ENCODE measurements around the gene AEBP1.

AEBP1 gene

DNA sequence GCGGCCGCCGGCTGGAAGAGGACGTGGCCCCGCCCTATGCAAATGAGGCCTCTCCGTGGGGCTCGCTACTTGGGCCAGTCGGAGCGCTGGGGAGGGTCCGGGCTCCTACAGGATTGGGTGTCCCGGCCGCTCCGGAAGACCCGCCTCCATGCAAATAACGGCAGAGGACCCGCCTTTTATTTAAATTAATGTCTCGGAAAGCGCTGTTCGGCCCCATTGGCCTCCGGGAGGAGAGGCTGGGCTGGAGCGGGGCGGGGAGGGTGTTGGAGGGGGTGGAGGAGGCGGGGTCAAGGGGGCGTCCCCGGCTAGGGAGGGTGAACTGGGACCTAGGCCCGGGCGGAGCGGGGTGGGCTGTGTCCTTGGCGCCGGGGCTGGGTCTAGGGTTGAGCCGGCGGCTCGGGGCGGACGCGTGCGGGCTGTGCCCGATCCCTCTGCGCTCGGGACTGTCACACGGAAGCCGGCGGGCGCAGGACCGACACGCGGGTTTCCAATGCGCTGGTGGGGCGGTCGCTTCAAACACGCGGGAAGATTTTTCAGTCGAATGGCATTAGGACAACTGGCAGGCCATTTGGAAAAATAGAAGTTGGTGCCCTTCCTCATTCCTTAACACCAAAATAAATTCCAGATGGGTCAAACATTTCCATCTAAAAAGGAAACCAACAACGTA, 21.5 kb upstream of the AEBP1 start:
- Histone ChIP-seq H3K9ac (no peak overlapping the region), H3K36me3 (ENCODE audit: control insufficient read depth, insufficient read depth, low read length) (no peaks in the 10 kb centered on the region), H3K27me3 (ENCODE audit: control insufficient read depth, insufficient read depth, low read length) (no peaks in the 10 kb centered on the region), H2AFZ (peak overlapping the region; percentile 79), H3K9me3 (ENCODE audit: control insufficient read depth, low read length) (no peaks in the 10 kb centered on the region), H3K4me3 (ENCODE audit: low read depth, low read length) (peak overlapping the region; percentile 64), H3K27ac (peak overlapping the region; percentile 63), H3K79me2 (no peaks in the 10 kb centered on the region), H3K4me2 (ENCODE audit: low read length) (peak overlapping the region; percentile 81), H3K4me1 (no peaks in the 10 kb centered on the region)
- TF ChIP-seq, protein P1, sequence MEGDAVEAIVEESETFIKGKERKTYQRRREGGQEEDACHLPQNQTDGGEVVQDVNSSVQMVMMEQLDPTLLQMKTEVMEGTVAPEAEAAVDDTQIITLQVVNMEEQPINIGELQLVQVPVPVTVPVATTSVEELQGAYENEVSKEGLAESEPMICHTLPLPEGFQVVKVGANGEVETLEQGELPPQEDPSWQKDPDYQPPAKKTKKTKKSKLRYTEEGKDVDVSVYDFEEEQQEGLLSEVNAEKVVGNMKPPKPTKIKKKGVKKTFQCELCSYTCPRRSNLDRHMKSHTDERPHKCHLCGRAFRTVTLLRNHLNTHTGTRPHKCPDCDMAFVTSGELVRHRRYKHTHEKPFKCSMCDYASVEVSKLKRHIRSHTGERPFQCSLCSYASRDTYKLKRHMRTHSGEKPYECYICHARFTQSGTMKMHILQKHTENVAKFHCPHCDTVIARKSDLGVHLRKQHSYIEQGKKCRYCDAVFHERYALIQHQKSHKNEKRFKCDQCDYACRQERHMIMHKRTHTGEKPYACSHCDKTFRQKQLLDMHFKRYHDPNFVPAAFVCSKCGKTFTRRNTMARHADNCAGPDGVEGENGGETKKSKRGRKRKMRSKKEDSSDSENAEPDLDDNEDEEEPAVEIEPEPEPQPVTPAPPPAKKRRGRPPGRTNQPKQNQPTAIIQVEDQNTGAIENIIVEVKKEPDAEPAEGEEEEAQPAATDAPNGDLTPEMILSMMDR (IDR thresholded peaks at IDR 0.05), result no peak

DNA sequence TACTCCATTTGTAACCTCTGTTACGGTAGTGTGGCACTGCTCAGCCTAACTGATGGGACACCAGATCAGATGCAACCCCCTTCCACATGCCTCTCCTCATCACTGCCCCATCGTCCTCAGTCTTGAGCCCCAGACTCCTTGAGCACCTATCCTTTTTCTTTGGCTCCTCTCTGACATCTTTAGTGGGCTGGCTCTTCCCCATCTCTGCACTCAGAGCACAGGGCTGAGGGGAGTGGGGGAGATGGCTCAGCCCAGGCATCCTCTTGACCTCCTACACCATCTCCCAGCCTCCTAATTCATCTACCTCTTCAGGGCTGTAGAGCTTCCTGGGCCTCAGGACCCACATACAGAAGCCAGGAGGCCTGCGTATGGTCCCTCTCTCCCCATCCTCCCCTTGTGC, 20.3 kb upstream of the AEBP1 start:
- Histone ChIP-seq H3K9me3 (ENCODE audit: control insufficient read depth, low read length) (no peaks in the 10 kb centered on the region), H3K36me3 (ENCODE audit: control insufficient read depth, insufficient read depth, low read length) (no peaks in the 10 kb centered on the region), H3K4me2 (ENCODE audit: low read length) (no peak overlapping the region), H3K79me2 (no peaks in the 10 kb centered on the region), H3K27ac (no peak overlapping the region), H3K27me3 (ENCODE audit: control insufficient read depth, insufficient read depth, low read length) (no peaks in the 10 kb centered on the region), H3K4me3 (ENCODE audit: low read depth, low read length) (no peak overlapping the region), H3K4me1 (no peaks in the 10 kb centered on the region), H2AFZ (no peak overlapping the region), H3K9ac (no peak overlapping the region)
- TF ChIP-seq, protein P1 (IDR thresholded peaks at IDR 0.05), result no peak

DNA sequence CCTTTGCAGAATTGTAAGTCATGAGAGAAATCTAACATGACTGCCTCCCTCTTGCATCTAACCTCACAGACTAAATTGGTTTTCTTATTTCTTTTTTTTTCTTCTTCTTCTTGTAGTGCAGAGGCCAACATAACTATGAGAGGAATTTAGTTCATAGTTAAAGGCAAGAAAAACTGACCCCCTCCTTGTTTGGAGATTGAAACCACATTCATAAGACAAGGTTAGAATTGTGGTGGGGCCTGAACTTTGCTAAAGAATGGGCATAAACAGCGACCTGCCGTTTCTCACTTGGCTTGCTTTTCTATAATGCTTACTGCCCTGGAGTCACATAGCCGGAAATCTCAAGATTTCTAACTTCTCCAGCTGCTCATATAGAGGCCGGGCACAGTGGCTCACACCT, 19.4 kb upstream of the AEBP1 start:
- Histone ChIP-seq H3K4me3 (ENCODE audit: low read depth, low read length) (no peak overlapping the region), H3K36me3 (ENCODE audit: control insufficient read depth, insufficient read depth, low read length) (no peaks in the 10 kb centered on the region), H3K4me2 (ENCODE audit: low read length) (no peak overlapping the region), H3K27me3 (ENCODE audit: control insufficient read depth, insufficient read depth, low read length) (no peaks in the 10 kb centered on the region), H3K9ac (no peak overlapping the region), H3K9me3 (ENCODE audit: control insufficient read depth, low read length) (no peaks in the 10 kb centered on the region), H3K27ac (no peak overlapping the region), H3K79me2 (no peaks in the 10 kb centered on the region), H2AFZ (no peak overlapping the region), H3K4me1 (no peaks in the 10 kb centered on the region)
- TF ChIP-seq, protein P1 (IDR thresholded peaks at IDR 0.05), result no peak

DNA sequence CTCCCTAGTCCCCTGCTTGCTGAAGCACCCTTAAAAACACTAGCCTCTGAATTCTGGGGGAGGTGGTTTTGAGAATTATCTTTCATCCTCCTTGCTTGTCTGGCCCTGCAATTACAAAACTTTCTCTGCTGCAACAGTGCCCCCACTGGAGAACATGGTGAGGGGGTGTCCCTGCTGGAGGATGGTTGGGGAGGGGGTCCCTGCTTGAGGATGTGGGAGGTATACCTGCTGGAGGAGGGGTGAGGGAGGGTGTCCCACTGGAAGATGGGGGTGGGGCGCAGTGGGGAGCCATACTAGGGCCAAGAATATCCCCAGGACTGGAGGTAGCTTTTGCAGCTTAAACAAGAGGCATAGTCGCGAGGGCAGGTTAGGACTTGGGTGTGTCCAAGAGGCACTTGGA, 18.6 kb upstream of the AEBP1 start:
- Histone ChIP-seq H2AFZ (no peak overlapping the region), H3K27ac (no peak overlapping the region), H3K79me2 (no peaks in the 10 kb centered on the region), H3K4me3 (ENCODE audit: low read depth, low read length) (no peak overlapping the region), H3K9me3 (ENCODE audit: control insufficient read depth, low read length) (no peaks in the 10 kb centered on the region), H3K27me3 (ENCODE audit: control insufficient read depth, insufficient read depth, low read length) (no peaks in the 10 kb centered on the region), H3K4me1 (no peaks in the 10 kb centered on the region), H3K36me3 (ENCODE audit: control insufficient read depth, insufficient read depth, low read length) (no peaks in the 10 kb centered on the region), H3K4me2 (ENCODE audit: low read length) (no peak overlapping the region), H3K9ac (no peak overlapping the region)
- TF ChIP-seq, protein P1 (IDR thresholded peaks at IDR 0.05), result no peak

DNA sequence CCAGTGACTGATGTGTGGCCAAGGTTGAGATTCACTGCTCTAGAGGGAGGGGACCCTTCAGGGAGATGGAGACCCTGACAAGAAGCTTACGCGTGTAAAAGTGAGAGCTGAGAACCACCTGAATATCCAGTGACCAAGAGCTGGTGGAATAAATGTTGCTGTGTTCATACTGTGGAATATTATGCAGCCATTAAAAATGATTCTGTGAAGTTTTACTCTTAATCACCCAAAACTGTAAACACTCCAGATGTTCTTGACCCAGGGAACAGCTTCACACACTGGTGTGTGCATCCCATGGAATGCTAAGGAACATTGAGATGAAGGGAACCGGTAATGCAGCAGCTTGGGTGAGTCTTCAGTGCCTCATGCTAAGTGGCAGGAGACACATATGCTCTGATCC, 17.5 kb upstream of the AEBP1 start:
- H3K9me3 ChIP-seq (ENCODE audit: control insufficient read depth, low read length), result no peaks in the 10 kb centered on the region
- H3K27me3 ChIP-seq (ENCODE audit: control insufficient read depth, insufficient read depth, low read length), result no peaks in the 10 kb centered on the region
- TF ChIP-seq, protein P1 (IDR thresholded peaks at IDR 0.05), result no peak
- no peak overlapping the region for H3K27ac ChIP-seq
- H3K4me1 ChIP-seq, result no peaks in the 10 kb centered on the region
- no peak overlapping the region for H3K4me3 ChIP-seq (ENCODE audit: low read depth, low read length)
- H3K4me2 ChIP-seq (ENCODE audit: low read length), result no peak overlapping the region
- H2AFZ ChIP-seq, result no peak overlapping the region
- no peak overlapping the region for H3K9ac ChIP-seq
- H3K79me2 ChIP-seq, result no peaks in the 10 kb centered on the region
- H3K36me3 ChIP-seq (ENCODE audit: control insufficient read depth, insufficient read depth, low read length), result no peaks in the 10 kb centered on the region

Measured in parathyroid adenoma (tissue), 2 donors.